ENCODE data around the gene ARG2.
"Not testable (repeated sequence)": the region's sequence is repeated elsewhere in the genome, so short reads cannot be mapped to it uniquely, and the experiment has no call there.

- TF ChIP-seq CTCF (conservative IDR thresholded peaks at IDR 0.05); ZFX (IDR thresholded peaks at IDR 0.05): not testable (repeated sequence)
Observed at GRCh38 chr14:67626131-67626530, 6.4 kb downstream of the ARG2 start.
